ENCODE measurements around the gene CRTAC1.

- TF ChIP-seq CTCF (IDR thresholded peaks at IDR 0.05): no peak
- TF ChIP-seq POLR2A (IDR thresholded peaks at IDR 0.05): no peak
- no peak for TF ChIP-seq POLR2AphosphoS5 (IDR thresholded peaks at IDR 0.05)
- TF ChIP-seq EP300 (IDR thresholded peaks at IDR 0.05; ENCODE audit: low read depth): no peak
Observed at GRCh38 chr10:98074315-98074911, 44.0 kb upstream of the CRTAC1 start.

Measured in transverse colon (tissue), 4 donors.